Measurements from ENCODE around the gene NUMA1. TPM values are rescaled to one million over a fixed set of nuclear protein-coding genes. Genes with fewer than 3 reads are reported as not detected.

Gene NUMA1
- total and polyA plus RNA-seq, 2 experiments from 2014 or later: 33.2 to 104 TPM

- Mint-ChIP-seq H3K27ac (no peak overlapping the region), H3K4me1 (no peaks in the 10 kb centered on the region; the same call in 2 of the 3 replicates), H3K36me3 (ENCODE audit: low read depth) (peaks cover 91% of the 10 kb centered on the region), H3K9me3 (peaks cover 2% of the 10 kb centered on the region; the same call in 1 of the 3 replicates), H3K27me3 (ENCODE audit: insufficient read depth, low read depth, poor library complexity) (peaks cover 27% of the 10 kb centered on the region), H3K4me3 (no peak overlapping the region)
- Histone ChIP-seq H2AFZ (no peak overlapping the region), H3K4me3 (no peak overlapping the region), H3K27me3 (ENCODE audit: insufficient read depth) (no peaks in the 10 kb centered on the region), H3K4me1 (ENCODE audit: insufficient read depth) (no peaks in the 10 kb centered on the region), H3K79me2 (replicated peaks; ENCODE audit: insufficient read depth) (no peaks in the 10 kb centered on the region), H3K36me3 (ENCODE audit: insufficient read depth) (peaks cover 17% of the 10 kb centered on the region), H3K9me2 (ENCODE audit: insufficient read depth) (no peaks in the 10 kb centered on the region), H3F3A (replicated peaks; ENCODE audit: low read depth) (peaks cover 3% of the 10 kb centered on the region; the same call in 1 of the 2 replicates), H4K20me1 (replicated peaks; ENCODE audit: insufficient read depth) (peaks cover 20% of the 10 kb centered on the region), H3K27ac (ENCODE audit: low read depth) (no peak overlapping the region), H3K4me2 (no peak overlapping the region)
- DNase-seq (ENCODE audit: low spot score): no peak
- TF ChIP-seq ZNF331 (CRISPR knock-in tag; IDR thresholded peaks at IDR 0.05; ENCODE audit: low read depth) (no peak), EZH2 (IDR thresholded peaks at IDR 0.05; ENCODE audit: low read depth, unreplicated experiment) (no peak), ETS1 (IDR thresholded peaks at IDR 0.05) (no peak), EZH2phosphoT487 (IDR thresholded peaks at IDR 0.05; ENCODE audit: unreplicated experiment) (no peak), REST (IDR thresholded peaks at IDR 0.05; ENCODE audit: unreplicated experiment) (no peak), NANOG (IDR thresholded peaks at IDR 0.05; ENCODE audit: borderline replicate concordance) (no peak), ZNF114 (CRISPR knock-in tag; IDR thresholded peaks at IDR 0.05) (no peak), POLR2AphosphoS5 (IDR thresholded peaks at IDR 0.05; ENCODE audit: low read depth) (no peak), CTCF (conservative IDR thresholded peaks at IDR 0.05; ENCODE audit: low read depth in 2 of 2) (no peak), CREB1 (CRISPR knock-in tag; IDR thresholded peaks at IDR 0.05; ENCODE audit: low read depth) (no peak), STAT1 (IDR thresholded peaks at IDR 0.05; ENCODE audit: unreplicated experiment) (no peak), ZNF462 (CRISPR knock-in tag; IDR thresholded peaks at IDR 0.05) (no peak), JUNB (IDR thresholded peaks at IDR 0.05; ENCODE audit: unreplicated experiment) (no peak)
- ATAC-seq: no peak
Measured at GRCh38 chr11:72012091-72012630, 68.2 kb downstream of the NUMA1 start.
